HUES48 (cell line): Measurements from ENCODE around the gene ZNF101.
"Not testable (repeated sequence)": the region's sequence is repeated elsewhere in the genome, so short reads cannot be mapped to it uniquely, and the experiment has no call there.

Experiments used
- H3K27ac ChIP-seq: one replicate; pipeline ENCODE4 v1.7.0; 2013; ENCODE audit warnings: low read depth, low read length, inconsistent platforms
- H3K27me3 ChIP-seq: 2 replicates; pipeline ENCODE4 v1.6.1; 2013; ENCODE audit warnings: mild to moderate bottlenecking, low read length; ENCODE audit not compliant: control insufficient read depth, insufficient read depth
- H3K36me3 ChIP-seq: 2 replicates; pipeline ENCODE4 v1.6.1; 2013; ENCODE audit warnings: low read length; ENCODE audit not compliant: control insufficient read depth, insufficient read depth
- H3K4me1 ChIP-seq: 2 replicates; pipeline ENCODE4 v1.6.1; 2013; ENCODE audit warnings: mild to moderate bottlenecking, low read length; ENCODE audit not compliant: control insufficient read depth, insufficient read depth
- H3K4me3 ChIP-seq: 2 replicates; pipeline ENCODE4 v1.5.1; 2013; ENCODE audit warnings: mild to moderate bottlenecking, low read depth, low read length
- H3K9ac ChIP-seq: 2 replicates; pipeline ENCODE4 v1.6.1; 2013; ENCODE audit warnings: mild to moderate bottlenecking, low read depth, low read length, moderate library complexity
- H3K9me3 ChIP-seq: 2 replicates; pipeline ENCODE4 v1.6.1; 2013; ENCODE audit warnings: low read length; ENCODE audit not compliant: control insufficient read depth, insufficient read depth

ZNF101 gene

DNA sequence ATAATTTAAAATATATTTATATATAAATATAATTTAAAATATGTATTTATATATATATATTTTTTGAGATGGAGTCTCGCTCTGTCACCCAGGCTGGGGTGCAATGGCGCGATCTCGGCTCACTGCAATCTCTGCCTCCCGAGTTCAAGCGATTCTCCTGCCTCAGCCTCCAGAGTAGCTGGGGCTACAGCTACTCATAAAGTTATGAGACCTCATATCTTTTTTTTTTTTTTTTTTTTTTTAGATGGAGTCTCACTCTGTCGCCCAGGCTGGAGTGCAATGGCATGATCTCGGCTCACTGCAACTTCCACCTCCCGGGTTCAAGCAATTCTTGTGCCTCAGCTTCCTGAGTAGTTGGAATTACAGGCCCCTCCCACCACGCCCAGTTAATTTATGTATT is 20.4 kb downstream of the ZNF101 start:
- H3K27me3 ChIP-seq, H3K36me3 ChIP-seq, H3K4me1 ChIP-seq, H3K4me3 ChIP-seq, H3K9me3 ChIP-seq, H3K9ac ChIP-seq, H3K27ac ChIP-seq: not testable (repeated sequence)

DNA sequence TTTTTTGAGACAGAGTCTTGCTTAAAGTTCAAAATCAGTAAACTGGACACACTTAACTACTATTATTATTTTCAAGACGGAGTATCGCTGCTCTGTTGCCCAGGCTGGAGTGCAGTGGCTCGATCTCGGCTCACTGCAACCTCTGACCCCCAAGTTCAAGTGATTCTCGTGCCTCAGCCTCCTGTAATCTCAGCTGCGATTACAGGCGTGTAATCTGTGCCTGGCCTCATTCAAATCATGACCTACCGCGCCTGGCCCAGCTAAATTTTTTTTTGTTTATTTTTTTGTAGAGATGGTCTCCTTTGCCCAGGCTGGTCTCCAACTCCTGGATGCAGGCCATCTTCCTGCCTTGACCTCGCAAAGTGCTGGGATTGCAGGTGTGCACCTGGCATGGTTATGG is 23.0 kb downstream of the ZNF101 start:
- H3K27me3 ChIP-seq = no peaks in the 10 kb centered on the region
- no peak overlapping the region for H3K27ac ChIP-seq
- no peaks in the 10 kb centered on the region for H3K36me3 ChIP-seq
- H3K4me1 ChIP-seq = no peaks in the 10 kb centered on the region
- no peak overlapping the region for H3K4me3 ChIP-seq
- H3K9me3 ChIP-seq = no peaks in the 10 kb centered on the region
- no peak overlapping the region for H3K9ac ChIP-seq

DNA sequence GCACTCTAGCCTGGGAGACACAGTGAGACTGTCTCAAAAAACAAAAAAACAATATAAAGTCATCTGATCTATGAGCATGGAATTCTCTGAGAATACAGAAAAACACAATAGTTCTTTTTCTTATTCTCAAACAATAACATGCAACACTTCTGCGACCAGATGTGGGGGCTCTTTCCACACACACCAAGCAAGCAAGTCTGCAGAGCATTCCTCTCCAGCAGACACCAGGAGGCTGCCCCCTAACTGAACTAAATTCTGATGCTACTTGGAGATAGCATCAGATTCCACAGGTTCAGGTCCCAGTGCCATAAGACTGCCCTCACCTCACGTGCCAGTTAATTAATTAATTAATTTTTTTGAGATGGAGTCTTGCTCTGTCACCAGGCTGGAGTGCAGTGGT is 27.7 kb downstream of the ZNF101 start:
- no peak overlapping the region for H3K27ac ChIP-seq
- H3K9ac ChIP-seq = no peak overlapping the region
- no peaks in the 10 kb centered on the region for H3K36me3 ChIP-seq
- no peaks in the 10 kb centered on the region for H3K4me1 ChIP-seq
- H3K27me3 ChIP-seq = no peaks in the 10 kb centered on the region
- H3K9me3 ChIP-seq = no peaks in the 10 kb centered on the region; the same call in 1 of the 2 replicates
- H3K4me3 ChIP-seq = no peak overlapping the region

DNA sequence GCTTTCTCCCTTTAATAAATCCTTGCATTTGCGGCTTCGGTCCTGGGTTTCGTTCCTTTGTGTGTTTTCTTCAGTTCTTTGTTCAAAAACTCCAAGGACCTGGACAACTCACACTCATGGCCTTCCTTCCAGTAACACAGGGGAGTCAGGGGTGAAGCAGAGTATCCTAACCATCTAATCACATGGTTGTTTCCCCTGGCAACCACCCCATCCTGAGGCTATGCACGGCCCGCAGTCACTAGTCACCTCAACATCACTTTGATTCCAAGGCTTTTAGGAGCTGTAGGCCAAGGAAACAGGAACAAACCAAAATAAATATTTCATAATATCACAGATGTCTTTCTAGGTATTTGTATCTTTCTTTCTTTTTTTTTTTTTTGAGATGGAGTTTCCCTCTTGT is 28.9 kb downstream of the ZNF101 start:
- H3K9me3 ChIP-seq = no peaks in the 10 kb centered on the region; the same call in 1 of the 2 replicates
- H3K9ac ChIP-seq = no peak overlapping the region
- H3K27me3 ChIP-seq = no peaks in the 10 kb centered on the region
- H3K36me3 ChIP-seq = no peaks in the 10 kb centered on the region
- no peak overlapping the region for H3K27ac ChIP-seq
- no peaks in the 10 kb centered on the region for H3K4me1 ChIP-seq
- no peak overlapping the region for H3K4me3 ChIP-seq

DNA sequence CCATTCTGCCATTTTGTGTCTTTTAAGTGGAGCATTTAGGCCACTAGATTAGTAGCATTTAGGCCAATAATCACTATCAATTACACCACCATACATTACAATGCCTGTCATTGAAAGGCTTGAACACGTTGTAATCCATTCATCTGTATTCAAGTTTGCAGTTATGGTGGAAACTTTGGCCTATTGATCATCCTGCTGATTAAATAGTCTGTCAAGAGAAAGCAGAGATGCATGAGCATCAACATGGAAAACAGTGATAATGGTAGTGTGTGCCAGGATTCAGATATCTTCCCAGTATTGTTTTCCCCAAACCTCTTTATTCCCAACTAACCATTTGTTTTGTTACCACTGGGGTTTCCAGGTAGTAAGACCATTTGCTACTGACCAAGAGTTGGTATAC is 31.9 kb downstream of the ZNF101 start:
- not testable (repeated sequence) for H3K27ac ChIP-seq, H3K27me3 ChIP-seq, H3K4me3 ChIP-seq, H3K9ac ChIP-seq, H3K4me1 ChIP-seq, H3K9me3 ChIP-seq, H3K36me3 ChIP-seq

DNA sequence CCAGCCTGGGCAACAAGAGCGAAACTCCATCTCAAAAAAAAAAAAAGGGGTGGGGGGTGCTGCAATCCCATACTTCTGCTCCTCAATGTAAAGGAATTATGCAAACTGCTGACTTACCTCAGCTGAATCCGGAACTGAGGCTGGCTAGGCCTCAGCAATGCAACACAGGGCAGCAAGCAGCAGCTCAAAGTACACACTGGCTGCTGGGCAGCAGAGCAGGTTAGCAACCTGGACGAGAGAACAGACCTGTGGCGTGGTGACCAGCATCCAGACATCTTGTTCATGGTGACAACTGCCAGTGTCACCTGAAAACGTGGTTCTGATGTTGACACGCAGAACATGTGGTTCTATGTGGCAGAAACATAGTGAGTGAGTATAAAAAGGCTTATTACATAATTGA is 36.2 kb downstream of the ZNF101 start:
- Histone ChIP-seq H3K4me1 (no peaks in the 10 kb centered on the region), H3K9me3 (peaks cover 39% of the 10 kb centered on the region), H3K27me3 (no peaks in the 10 kb centered on the region), H3K4me3 (no peak overlapping the region), H3K36me3 (peaks cover 7% of the 10 kb centered on the region), H3K27ac (no peak overlapping the region), H3K9ac (no peak overlapping the region)

DNA sequence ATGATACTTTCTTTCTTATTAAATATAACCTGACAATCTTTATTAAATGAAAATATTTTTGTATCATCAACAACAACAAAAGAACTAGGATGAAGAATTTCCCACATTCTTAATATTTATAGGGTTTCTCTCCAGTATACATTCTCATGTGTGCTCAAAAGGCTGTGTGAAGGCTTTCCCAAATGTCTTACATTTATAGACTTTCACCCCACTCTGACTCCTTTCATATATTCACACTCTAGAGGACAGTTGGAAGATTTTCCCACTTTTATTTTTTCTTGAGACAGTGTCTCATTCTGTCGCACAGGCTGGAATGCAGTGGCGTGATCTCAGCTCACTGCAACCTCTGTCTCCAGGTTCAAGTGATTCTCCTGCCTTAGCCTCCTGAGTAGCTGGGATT is 41.9 kb downstream of the ZNF101 start:
- Histone ChIP-seq H3K4me3 (no peak overlapping the region), H3K4me1 (no peaks in the 10 kb centered on the region), H3K36me3 (peaks cover 44% of the 10 kb centered on the region), H3K27me3 (no peaks in the 10 kb centered on the region), H3K27ac (no peak overlapping the region), H3K9ac (no peak overlapping the region), H3K9me3 (peaks cover 84% of the 10 kb centered on the region)

DNA sequence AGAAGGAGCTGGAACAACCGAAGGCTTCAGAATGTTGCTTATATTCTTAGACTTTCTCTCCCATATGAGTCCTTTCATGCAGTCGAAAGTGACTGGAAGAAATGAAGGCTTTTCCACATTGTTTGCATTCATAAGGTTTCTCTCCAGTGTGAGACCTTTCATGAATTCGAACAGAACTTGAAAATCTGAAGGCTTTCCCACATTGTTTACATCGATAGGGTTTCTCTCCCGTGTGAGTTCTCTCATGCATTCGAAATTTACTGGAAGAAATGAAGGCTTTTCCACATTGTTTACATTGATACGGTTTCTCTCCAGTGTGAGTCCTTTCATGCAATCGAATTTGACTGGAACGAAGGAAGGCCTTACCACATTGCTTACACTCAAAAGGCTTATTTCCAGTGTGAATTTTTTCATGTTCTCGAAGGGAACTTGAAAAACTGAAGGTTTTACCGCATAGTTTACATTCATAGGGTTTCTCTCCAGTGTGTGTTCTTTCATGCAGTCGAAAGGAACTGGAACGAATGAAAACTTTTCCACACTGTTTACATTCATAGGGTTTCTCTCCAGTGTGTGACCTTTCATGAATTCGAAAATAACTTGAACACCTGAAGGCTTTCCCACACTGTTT is 42.8 kb downstream of the ZNF101 start:
- no peak overlapping the region for H3K9ac ChIP-seq
- H3K9me3 ChIP-seq = peaks cover 89% of the 10 kb centered on the region
- H3K27me3 ChIP-seq = no peaks in the 10 kb centered on the region
- no peak overlapping the region for H3K27ac ChIP-seq
- no peaks in the 10 kb centered on the region for H3K4me1 ChIP-seq
- H3K36me3 ChIP-seq = peaks cover 44% of the 10 kb centered on the region
- H3K4me3 ChIP-seq = peak overlapping the region; percentile 32; the same call in 1 of the 2 replicates

DNA sequence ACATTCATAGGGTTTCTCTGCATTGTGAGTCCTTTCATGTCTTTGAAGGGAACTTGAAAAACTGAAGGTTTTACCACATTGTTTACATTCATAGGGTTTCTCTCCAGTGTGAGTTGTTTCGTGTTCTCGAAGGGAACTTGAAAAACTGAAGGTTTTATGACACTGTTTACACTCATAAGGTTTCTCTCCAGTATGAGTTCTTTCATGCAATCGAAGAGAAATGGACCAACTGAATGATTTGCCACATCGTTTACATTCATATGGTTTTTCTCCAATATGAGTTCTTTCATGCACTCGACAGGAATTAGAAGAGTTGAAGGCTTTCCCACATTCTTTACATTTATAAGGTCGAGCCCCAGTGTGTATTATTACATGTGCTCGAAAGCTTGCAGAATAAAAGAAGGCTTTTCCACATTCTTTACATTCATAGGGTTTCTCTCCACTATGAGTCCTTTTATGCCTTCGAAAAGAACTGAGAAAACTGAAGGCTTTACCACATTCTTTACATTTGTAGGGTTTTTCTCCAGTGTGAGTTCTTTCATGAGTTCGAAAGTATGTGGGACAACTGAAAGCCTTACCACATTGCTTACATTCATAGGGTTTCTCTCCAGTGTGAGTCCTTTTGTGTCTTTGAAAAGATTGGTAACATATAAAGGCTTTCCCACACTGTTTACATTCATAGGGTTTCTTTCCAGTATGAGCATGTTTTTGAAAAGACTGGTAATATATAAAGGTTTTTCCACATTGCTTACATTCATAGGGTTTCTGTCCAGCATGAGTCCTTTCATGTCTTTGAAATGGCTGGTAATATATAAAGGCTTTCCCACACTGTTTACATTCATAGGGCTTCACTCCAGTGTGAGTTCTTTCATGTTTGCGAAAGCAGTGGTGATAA is 43.5 kb downstream of the ZNF101 start:
- peak overlapping the region; percentile 32; the same call in 1 of the 2 replicates for H3K4me3 ChIP-seq
- H3K36me3 ChIP-seq = peaks cover 44% of the 10 kb centered on the region
- H3K27me3 ChIP-seq = no peaks in the 10 kb centered on the region
- H3K9ac ChIP-seq = no peak overlapping the region
- H3K9me3 ChIP-seq = peaks cover 92% of the 10 kb centered on the region
- no peak overlapping the region for H3K27ac ChIP-seq
- no peaks in the 10 kb centered on the region for H3K4me1 ChIP-seq

DNA sequence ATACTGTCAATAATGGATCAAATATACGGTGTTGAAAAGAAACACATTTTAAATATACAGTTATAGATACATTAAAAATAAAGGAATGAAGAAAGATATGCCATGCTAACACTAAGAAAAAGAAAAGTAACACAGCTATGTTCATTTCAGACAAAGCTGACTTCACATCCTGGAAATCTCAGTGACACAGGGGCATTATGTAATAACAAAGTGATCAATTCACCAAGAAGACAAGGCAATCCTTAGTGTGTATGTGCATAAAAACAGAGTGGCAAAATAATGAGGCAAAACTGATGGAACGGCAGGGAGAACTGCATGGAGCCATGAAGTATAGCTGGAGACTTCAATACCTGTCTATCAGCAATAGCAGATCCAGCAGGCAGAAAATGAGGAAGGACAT is 51.2 kb downstream of the ZNF101 start:
- Histone ChIP-seq H3K27ac (no peak overlapping the region), H3K9ac (no peak overlapping the region), H3K36me3 (peaks cover 2% of the 10 kb centered on the region; the same call in 1 of the 2 replicates), H3K4me3 (no peak overlapping the region), H3K27me3 (no peaks in the 10 kb centered on the region), H3K9me3 (peaks cover 58% of the 10 kb centered on the region), H3K4me1 (no peaks in the 10 kb centered on the region)

DNA sequence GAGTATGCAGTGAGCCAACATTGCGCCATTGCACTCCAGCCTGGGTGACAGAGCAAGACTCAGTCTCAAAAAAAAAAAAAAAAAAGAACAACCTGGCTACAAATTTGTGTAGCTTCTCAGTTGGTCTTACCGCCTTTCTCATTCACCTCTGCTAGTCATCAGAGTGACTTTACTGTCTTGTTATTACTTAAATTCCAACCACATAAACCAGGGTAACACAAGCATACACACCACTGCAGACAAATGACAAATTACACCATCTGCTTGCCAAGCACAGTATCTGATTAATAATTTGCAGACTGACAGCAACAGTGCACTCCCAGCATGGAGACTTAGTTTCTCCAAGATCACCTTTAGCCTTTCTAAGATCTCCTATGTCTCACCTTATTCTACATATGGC is 53.3 kb downstream of the ZNF101 start:
- peaks cover 2% of the 10 kb centered on the region; the same call in 1 of the 2 replicates for H3K36me3 ChIP-seq
- H3K27ac ChIP-seq = no peak overlapping the region
- H3K9ac ChIP-seq = no peak overlapping the region
- no peaks in the 10 kb centered on the region for H3K4me1 ChIP-seq
- no peak overlapping the region for H3K4me3 ChIP-seq
- peaks cover 39% of the 10 kb centered on the region for H3K9me3 ChIP-seq
- no peaks in the 10 kb centered on the region for H3K27me3 ChIP-seq
